Measurements from ENCODE around the gene DEPDC7. TPM values are rescaled to one million over a fixed set of nuclear protein-coding genes. Genes with fewer than 3 reads are reported as not detected.
A peak's percentile ranks its signal among the peaks of the same experiment; 100 is the strongest.

The DEPDC7 gene
- total RNA-seq, 1 experiment from 2014 or later = 4.4 TPM

DNA sequence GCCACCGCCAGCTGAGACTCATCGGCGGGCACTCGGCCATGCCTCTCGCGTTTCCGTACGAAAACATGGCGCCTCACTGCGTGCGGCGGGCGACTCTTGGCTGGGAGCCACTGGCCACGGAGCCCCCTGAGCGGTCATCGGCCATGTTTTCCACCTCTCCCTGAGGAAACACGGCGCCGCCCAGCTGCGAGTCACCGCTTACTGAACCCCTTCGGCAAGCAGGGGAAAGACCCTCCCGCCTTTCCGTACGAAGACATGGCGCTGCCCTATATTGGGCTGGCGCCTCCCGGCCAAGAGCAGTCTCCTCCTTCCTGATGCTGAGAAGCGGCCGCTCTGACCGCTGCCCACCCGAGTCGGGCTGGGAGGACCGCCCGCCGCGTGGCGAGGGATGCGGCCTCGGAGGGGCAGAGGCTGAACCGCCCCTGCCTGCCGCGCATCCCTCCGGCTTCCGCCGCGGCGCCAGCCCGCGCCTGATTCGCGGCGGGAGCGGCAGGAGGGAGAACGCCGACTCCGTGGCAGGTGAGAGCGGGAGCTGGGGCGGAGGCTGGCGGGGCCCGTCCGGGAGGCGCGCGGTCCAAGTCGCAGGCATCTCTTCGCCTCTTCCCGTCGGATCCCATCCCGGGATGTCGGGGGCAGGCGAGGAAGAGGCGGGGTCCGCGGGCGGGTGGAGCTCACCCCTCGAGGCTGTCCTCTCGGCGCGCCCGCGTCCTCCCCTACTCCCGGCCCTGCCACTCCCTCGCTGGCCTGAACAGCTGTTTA, 23.8 kb downstream of the DEPDC7 start, which contains the start of gene TCP11L1:
TSS of gene TCP11L1 (plus strand) at position 299 of the 759 bp plus-strand sequence. CDS start 4,202 bp downstream, outside the sequence.
- H3K36me3 Mint-ChIP-seq (ENCODE audit: insufficient read depth in 1 of 3, low read depth in 3 of 3) = peaks cover 6 to 11% (median 10%) of the 10 kb centered on the region in 3 experiments; a peak in 6 of 7 replicates

More for the DNA sequence above, 23.8 kb downstream of the DEPDC7 start, which contains the start of gene TCP11L1:
- H2BK120ac ChIP-seq (ENCODE audit: low read depth, low read length, poor library complexity, severe bottlenecking) = no peak within 1 kb of the TSS
- H3K79me2 ChIP-seq (ENCODE audit: insufficient read depth, low read length) = no peaks in the 10 kb centered on the region
- H4K8ac ChIP-seq (replicated peaks; ENCODE audit: insufficient read length, low read depth, low read length) = no peak within 1 kb of the TSS
- peak; percentile 95 for DNase-seq
- H3K4me1 Mint-ChIP-seq = peaks cover 11 to 12% of the 10 kb centered on the region in 2 experiments
- no peaks in the 10 kb centered on the region for H3K79me1 ChIP-seq (ENCODE audit: insufficient read depth, low read depth, low read length, poor library complexity, severe bottlenecking)
- peak within 1 kb of the TSS; percentile 77 to 90 for H3K4me3 Mint-ChIP-seq
- no peaks in the 10 kb centered on the region for H3K27me3 ChIP-seq (ENCODE audit: insufficient read depth, low read length)
- H4K5ac ChIP-seq (ENCODE audit: insufficient read length, low read depth, low read length) = peak within 1 kb of the TSS; percentile 1
- H4K20me1 ChIP-seq (ENCODE audit: control insufficient read depth, insufficient read depth, insufficient read length) = no peaks in the 10 kb centered on the region
- WGBS (ENCODE audit: extremely low coverage, insufficient read length, low lambda C conversion rate) = no CpG with 5 or more reads among the region's 84 CpGs
- peak within 1 kb of the TSS; percentile 84 for H3K9ac ChIP-seq (ENCODE audit: extremely low read depth, insufficient read length, low read length)
- no peak within 1 kb of the TSS for H3T11ph ChIP-seq (ENCODE audit: low read length)
- peak within 1 kb of the TSS; percentile 94 for H3K18ac ChIP-seq (ENCODE audit: insufficient read length, low read depth, low read length)
- H3K14ac ChIP-seq (ENCODE audit: insufficient read depth, low read length) = peak within 1 kb of the TSS; percentile 90
- no peaks in the 10 kb centered on the region; the same call in 1 of the 2 replicates for H3K4me1 ChIP-seq (ENCODE audit: insufficient read depth, low read length)
- no peak within 1 kb of the TSS for H2BK20ac ChIP-seq (ENCODE audit: low read depth, low read length, poor library complexity, severe bottlenecking)
- H3K9me3 ChIP-seq (ENCODE audit: control insufficient read depth, low read depth, low read length) = no peaks in the 10 kb centered on the region
- peak within 1 kb of the TSS; percentile 97 to 99 (median 97) for H3K27ac Mint-ChIP-seq
- H2BK15ac ChIP-seq (ENCODE audit: low read depth, low read length) = no peak within 1 kb of the TSS; the same call in 1 of the 2 replicates
- H3K23me2 ChIP-seq (ENCODE audit: insufficient read length, low read depth, low read length, poor library complexity, severe bottlenecking) = peaks cover 5% of the 10 kb centered on the region
- H2AK5ac ChIP-seq (ENCODE audit: insufficient read length, low read length) = no peak within 1 kb of the TSS
- H3K4ac ChIP-seq (ENCODE audit: low read depth, low read length) = no peak within 1 kb of the TSS
- no peak within 1 kb of the TSS for H2AFZ ChIP-seq (ENCODE audit: low read length)
- no peak within 1 kb of the TSS for H4K91ac ChIP-seq (ENCODE audit: insufficient read length, low read depth, low read length)
- no peak within 1 kb of the TSS for H2BK12ac ChIP-seq (ENCODE audit: insufficient read length, low read depth, low read length)
- H3K56ac ChIP-seq (ENCODE audit: insufficient read length, low read depth, low read length) = no peak within 1 kb of the TSS
- peak within 1 kb of the TSS; percentile 2 for H2BK5ac ChIP-seq (ENCODE audit: insufficient read length, low read length)
- H3K27ac ChIP-seq (ENCODE audit: insufficient read length, low read depth, low read length) = peak within 1 kb of the TSS; percentile 44
- no peaks in the 10 kb centered on the region for H3K27me3 Mint-ChIP-seq (ENCODE audit: low read depth)
- TF ChIP-seq, protein P1, sequence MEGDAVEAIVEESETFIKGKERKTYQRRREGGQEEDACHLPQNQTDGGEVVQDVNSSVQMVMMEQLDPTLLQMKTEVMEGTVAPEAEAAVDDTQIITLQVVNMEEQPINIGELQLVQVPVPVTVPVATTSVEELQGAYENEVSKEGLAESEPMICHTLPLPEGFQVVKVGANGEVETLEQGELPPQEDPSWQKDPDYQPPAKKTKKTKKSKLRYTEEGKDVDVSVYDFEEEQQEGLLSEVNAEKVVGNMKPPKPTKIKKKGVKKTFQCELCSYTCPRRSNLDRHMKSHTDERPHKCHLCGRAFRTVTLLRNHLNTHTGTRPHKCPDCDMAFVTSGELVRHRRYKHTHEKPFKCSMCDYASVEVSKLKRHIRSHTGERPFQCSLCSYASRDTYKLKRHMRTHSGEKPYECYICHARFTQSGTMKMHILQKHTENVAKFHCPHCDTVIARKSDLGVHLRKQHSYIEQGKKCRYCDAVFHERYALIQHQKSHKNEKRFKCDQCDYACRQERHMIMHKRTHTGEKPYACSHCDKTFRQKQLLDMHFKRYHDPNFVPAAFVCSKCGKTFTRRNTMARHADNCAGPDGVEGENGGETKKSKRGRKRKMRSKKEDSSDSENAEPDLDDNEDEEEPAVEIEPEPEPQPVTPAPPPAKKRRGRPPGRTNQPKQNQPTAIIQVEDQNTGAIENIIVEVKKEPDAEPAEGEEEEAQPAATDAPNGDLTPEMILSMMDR (conservative IDR thresholded peaks at IDR 0.05) = no peak
- no peak within 1 kb of the TSS for H3K23ac ChIP-seq (ENCODE audit: insufficient read length, low read depth, low read length)
- H3K4me2 ChIP-seq (ENCODE audit: insufficient read depth, insufficient read length, low read length) = peak within 1 kb of the TSS; percentile 92
- no peaks in the 10 kb centered on the region for H3K9me3 Mint-ChIP-seq

Data from H9 (cell line).